ENCODE data around the gene MMEL1.
"Not testable (repeated sequence)": the region's sequence is repeated elsewhere in the genome, so short reads cannot be mapped to it uniquely, and the experiment has no call there.

- TF ChIP-seq ATF2 (CRISPR knock-in tag; IDR thresholded peaks at IDR 0.05; ENCODE audit: borderline replicate concordance, low read depth); CTCF (IDR thresholded peaks at IDR 0.05); GABPB1 (CRISPR knock-in tag; IDR thresholded peaks at IDR 0.05); NFYB (CRISPR knock-in tag; conservative IDR thresholded peaks at IDR 0.05; ENCODE audit: low read depth); SMAD3 (CRISPR knock-in tag; IDR thresholded peaks at IDR 0.05; ENCODE audit: borderline replicate concordance); JUN (CRISPR knock-in tag; IDR thresholded peaks at IDR 0.05); ATF1 (CRISPR knock-in tag; IDR thresholded peaks at IDR 0.05); USF1 (CRISPR knock-in tag; IDR thresholded peaks at IDR 0.05); CREM (CRISPR knock-in tag; IDR thresholded peaks at IDR 0.05); ATF6 (CRISPR knock-in tag; IDR thresholded peaks at IDR 0.05): not testable (repeated sequence)
Observed at GRCh38 chr1:2671656-2672055, 38.8 kb upstream of the MMEL1 start.
